IPS DF 4.7 (cell line): ENCODE results near the gene CFAP92.

Experiments used
- DNase-seq: peaks from one replicate; pipeline ENCODE4 v3.0.0-alpha.2; 2013; ENCODE audit warnings: low spot score; ENCODE audit errors: extremely low read depth

CFAP92 gene

GRCh38 chr3:128991355-128991895 is 2.5 kb downstream of the CFAP92 start:
- DNase-seq: no peak

DNA sequence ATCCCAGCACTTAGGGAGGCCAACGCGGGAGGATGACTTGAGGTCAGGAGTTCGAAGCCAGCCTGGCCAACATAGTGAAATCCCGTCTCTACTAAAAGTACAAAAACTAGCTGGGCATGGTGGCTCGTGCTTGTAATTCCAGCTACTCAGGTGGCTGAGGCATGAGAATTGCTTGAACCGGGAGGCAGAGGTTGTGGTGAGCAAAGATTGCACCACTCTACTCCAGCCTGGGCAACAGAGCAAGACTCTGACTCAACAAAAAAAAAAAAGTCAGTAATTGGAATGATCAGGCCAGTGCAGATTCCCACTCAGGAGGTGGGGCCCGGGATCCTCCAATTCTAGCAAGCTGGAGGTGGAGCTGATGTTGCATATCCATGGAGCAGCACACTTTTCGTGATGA is 5.6 kb downstream of the CFAP92 start:
- no peak for DNase-seq

DNA sequence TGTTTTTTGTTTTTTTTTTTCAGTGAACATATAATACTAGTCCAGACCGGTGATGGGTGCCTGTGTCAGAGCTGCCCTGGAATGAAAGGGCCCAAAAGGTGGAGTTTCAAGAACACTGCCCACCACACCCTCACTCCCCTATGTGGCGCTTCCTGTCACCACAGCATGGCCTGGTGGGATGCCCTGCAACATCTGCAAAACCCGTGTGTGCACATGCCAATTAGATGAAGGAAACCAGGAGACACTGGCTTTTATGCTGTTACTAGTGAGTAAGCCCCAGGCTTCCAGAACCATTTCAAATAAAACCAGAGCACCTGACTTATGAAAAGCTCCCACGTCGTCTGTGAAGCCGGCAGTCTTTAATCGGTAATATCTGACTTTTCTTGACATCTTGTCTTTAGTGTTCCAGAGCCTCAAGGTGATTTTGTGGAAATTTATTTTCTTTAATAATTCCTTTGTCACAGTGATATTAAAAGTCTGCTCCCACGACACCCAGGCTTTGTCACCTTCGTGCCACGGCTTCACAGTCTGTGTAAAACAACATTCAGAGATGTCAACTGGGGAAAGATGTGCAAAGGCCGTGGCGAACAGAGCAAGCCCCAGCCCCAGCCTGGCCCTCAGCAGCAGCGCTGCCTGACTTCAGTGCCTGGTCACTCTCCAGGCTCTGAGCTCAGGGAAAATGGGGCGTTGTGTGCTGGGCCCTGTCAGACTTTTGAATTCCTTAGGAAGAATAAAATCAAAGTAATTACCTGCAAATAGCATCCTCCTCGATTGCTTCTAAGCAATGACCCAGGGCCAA is 6.4 kb downstream of the CFAP92 start:
- DNase-seq: no peak

- no peak for DNase-seq
Measured at GRCh38 chr3:128984596-128984995, 9.3 kb downstream of the CFAP92 start.

DNA sequence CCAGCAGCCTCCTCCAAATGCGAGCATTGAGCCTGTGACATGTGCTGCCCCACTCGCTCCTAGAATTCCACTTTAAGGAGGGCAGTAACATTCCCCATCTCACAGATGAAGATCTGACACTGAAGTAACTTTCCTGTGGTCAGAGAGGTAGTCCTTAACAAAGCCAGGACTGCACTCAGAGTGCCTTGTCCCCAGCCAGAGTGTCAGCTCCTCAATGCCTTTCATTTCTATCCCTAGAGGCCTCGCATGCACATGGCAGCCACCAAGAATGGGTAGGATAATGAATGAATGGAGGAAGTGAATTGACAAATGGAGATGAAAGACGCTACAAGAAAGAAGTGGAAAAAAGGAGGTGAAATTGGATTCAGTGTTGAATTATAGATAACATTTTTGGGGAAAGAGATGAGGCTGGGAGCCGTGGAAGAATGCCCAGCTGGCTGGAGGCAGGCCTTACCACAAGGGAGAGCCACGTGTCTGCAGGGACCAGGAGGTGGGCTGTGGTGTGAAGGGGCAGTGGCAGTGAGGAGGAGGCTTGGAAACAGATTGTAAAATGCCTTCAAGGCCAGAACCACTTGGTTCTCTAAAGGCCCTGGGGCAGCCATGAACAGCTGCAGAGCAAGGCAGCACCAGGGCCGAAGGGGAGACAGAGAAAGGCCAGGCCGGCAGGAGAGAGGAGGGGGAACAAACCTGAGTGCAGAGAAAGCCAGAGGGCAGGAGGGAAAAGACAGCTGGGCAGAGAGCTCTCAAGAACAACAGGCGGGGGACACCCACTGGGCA is 10.4 kb downstream of the CFAP92 start:
- DNase-seq: no peak

DNA sequence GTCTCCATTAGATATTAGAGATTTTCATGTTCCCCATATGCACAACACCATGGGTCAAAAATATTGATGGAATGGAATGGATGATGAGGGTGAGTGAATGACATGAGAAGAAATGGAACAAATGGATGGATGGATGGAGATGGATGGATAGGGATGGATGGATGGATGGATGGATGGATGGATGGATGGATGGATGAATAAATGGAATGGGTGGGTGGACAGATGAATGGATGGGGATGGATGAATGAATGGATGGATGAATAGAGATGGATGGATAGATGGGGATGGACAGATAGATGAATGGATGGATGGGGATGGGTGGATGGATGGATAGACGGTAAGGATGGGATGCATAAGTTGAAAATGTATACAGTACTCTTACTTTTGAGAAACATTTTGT is 18.6 kb downstream of the CFAP92 start:
- DNase-seq: no peak

GRCh38 chr3:128973988-128974564 is 19.8 kb downstream of the CFAP92 start:
- no peak for DNase-seq

DNA sequence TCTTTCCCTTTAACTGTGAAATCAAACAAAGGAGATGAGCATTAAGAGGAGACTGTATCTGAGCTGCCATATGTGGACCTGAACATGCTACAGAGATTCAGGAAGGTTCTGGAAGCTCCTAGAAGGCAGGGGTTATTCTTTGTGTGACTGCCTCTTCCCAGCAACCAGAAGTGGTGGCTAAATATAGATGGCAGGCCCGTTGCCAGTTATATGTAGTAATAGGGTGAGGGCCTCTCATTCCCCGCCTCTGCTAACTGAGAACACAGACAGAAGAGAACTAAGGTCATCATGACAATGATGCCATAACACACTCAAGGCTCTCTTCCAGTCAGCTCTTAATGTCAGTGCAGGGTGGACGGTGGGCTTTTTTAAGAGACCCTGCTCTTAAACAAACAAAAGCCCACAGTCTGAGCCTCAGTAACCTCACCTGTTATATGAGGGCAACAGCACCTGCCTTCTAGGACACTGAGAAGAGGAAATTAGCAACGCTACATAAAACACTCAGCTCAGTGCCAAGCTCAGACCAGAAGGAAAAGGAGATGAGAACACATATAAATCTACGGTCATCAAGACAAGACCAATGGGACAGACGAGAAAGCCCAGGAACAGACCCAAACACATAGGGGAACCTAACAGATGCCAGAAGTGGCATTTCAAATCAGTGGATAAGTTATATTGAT is 22.3 kb downstream of the CFAP92 start:
- DNase-seq: no peak

- no peak for DNase-seq
Measured at GRCh38 chr3:128970740-128971047, 23.2 kb downstream of the CFAP92 start.

GRCh38 chr3:128969993-128970739 is 23.7 kb downstream of the CFAP92 start:
- DNase-seq: no peak

DNA sequence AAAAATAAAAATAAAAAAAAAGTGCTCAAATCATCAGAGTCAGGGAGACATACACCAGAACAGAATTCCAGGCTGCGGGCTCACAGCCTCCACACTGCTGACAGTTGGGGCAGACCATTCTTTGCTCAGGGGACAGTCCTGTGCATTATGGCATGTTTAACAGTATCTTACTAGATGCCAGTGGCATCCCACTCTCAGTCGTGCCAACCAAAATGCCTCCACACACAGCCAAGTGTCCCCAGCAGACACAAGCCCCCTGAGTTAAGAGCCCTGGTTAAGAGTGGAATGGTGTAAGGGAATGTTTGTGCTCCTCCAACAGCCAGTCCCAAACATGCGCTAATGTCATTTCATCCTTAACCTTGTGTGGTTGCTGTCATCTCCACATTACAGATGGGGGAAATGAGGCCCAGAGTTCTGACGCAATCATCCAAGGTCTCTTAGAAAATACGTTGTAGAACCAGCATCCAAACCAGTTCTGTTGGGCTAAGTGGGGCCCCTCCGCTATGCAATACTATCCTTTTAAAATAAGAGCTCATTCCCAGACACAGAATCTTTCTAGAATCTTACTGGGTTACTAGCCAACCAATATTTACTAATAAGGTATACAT is 26.0 kb downstream of the CFAP92 start:
- no peak for DNase-seq

GRCh38 chr3:128965818-128966217 is 28.1 kb downstream of the CFAP92 start:
- DNase-seq: no peak

DNA sequence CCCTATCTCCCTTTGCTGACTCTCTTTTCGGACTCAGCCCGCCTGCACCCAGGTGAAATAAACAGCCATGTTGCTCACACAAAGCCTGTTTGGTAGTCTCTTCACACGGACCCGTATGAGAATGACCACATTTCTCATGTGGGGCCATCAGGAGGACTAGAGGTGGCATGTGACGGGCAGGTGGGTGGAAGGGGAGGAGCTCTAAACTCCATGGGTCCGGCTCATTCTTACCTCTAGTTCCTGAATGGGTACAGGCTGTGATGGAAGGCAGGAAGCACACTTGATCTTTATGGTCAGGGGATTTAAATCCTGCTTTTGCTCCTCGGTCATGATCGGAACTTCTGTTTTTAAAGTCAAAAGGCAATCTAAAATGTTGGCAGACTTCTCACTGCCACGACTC is 28.6 kb downstream of the CFAP92 start:
- DNase-seq: no peak

DNA sequence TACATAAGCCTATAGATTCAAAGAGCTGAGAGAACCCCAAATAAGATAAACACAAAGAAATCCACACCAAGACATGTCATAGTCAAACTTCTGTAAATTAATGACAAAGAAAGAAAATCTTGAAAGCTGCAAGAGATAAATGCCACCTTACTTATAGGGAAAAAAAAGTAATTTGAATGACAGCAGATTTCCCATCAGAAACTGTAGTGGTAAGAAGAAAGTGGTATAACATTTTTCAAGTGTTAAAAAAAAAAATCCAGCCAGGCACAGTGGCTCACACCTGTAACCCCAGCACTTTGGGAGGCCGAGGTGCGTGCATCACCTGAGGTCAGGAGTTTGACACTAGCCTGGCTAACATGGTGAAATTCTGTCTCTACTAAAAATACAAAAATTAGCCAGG is 37.4 kb downstream of the CFAP92 start:
- no peak for DNase-seq

DNA sequence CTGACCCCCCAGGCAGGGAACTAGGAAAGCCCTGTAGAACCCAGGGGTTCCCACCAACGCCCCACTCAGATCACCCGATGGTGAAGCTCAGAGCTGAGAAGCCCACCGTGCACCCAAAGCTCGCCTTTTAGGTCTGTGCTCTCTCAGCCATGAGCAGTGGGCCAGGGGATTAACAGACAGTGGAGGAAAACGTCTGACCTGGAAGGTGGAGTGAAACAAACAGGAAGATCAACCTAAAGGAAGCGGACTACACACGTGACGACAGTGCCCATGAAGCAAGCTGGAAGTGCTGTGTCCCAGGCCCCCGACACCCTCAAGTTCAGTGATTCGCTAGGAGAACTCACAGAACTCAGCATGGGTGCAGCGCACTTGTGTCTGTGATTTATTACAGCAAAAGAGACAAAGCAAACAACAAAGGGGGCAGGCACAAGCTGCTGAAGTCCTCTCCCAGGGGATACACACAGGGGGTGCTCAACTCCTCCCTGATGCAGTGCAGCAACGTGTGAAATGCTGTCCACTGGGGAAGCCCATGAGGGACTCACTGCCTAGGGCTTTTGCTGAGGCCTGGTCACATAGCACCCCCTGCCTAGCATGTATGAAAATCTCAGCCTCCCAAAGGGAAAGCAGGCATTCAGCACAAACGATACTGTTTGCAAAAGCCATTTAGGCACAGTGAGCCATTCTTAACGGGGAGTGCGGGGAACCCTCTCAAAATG is 43.5 kb downstream of the CFAP92 start:
- no peak for DNase-seq

DNA sequence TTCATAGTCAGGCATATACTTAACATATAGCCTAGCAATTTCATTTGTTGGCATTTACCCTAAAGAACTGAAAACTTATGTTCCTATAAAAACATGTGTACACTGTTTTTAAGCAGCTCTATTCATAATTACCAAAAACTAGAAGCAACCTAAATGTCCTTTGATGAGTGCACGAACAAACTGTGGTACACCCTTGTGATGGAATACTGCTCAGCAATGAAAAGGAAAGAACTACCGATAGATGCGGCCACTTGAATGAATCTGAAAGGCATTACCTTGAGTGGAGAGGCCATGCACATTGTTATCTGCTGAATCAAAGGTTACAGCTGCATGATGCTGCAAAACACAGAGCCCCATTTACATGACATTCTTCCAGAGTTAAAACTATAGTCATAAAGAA is 44.7 kb downstream of the CFAP92 start:
- DNase-seq: no peak

GRCh38 chr3:128946411-128946810 is 47.5 kb downstream of the CFAP92 start:
- no peak for DNase-seq

DNA sequence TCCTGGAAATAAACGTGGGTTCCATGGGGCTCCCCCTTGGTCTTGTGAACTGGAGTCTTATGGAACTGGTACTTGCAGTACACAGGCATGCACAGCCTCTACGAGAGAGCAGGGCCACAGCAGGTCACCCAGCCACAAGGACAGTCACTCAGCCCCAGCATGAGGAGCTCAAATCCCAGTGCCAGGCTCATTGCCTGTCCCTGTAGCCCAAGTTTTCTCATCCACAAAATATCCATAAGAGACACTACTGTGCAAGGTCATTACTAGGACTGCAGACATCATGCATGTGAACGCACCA is 48.0 kb downstream of the CFAP92 start:
- DNase-seq: no peak

DNA sequence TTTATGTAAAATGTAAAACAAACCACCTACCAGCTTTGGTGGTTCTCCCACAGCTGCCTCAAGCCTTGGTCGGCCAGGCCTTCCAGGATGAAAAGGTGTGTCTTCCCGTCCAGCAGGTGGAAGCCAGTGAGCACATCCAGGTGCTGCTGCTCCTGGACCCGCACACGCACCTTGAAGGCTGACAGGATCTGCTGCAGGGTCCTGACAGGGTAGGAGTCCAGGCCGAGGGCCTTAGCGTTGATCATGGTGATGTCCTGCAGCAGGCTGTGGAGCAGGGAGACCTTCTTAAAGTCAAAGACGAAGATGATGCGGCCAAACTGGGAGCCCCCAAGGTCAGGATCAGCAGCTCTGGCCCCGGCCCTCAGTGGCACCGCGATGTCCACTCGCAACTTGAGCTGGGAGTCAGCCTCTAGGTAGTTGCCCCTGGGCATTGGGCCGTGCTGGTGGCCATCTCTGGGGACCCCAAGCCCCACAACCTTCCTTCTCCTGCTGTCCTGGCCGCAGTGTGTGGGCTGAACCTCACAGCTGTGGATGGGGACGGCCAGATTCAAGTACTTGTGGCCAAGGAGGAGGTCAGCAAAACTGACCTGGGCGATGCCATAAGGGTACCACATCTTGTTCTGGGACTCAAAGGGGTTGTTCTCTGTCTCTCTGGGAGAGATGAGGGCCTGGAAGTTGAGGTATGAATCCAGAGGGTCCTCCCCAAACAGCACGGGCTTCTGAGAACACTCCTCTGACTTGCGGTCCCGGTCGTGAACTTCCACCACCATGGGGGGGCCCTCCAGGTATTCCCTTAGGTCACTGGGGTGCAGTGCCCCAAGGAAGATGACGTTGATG is 48.6 kb downstream of the CFAP92 start:
- DNase-seq: no peak
